Activated CD8-positive, alpha-beta memory T cell treated with anti-CD3 and anti-CD28 coated beads for 1 hour (primary cell): ENCODE data around the gene ARX.

Source experiments
- DNase-seq, 2 donors: peaks; one replicate each; pipeline ENCODE4 v3.0.0-alpha.2; 2020; ENCODE audit warnings: low read depth in 1 of 2; ENCODE audit errors: extremely low read depth in 1 of 2

The ARX gene

DNA sequence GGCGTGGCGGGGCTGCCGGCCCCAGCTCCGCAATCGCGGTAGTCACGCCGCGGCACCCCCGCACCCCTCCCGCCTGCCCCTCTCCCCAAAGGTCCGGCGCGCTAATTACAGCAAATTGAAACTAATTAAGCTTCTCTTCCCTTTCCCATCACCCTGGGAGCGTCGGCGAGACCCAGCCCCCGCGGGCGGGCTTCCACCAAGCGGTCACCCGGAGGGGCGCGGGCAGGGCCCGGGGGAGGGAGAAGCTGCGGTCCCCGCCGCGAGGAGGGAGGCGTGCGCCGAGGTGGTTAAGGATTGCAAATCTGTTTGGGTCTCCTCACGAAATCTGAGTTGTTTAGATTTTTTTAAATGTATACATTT, 13.1 kb downstream of the ARX start:
- no peak for DNase-seq

DNA sequence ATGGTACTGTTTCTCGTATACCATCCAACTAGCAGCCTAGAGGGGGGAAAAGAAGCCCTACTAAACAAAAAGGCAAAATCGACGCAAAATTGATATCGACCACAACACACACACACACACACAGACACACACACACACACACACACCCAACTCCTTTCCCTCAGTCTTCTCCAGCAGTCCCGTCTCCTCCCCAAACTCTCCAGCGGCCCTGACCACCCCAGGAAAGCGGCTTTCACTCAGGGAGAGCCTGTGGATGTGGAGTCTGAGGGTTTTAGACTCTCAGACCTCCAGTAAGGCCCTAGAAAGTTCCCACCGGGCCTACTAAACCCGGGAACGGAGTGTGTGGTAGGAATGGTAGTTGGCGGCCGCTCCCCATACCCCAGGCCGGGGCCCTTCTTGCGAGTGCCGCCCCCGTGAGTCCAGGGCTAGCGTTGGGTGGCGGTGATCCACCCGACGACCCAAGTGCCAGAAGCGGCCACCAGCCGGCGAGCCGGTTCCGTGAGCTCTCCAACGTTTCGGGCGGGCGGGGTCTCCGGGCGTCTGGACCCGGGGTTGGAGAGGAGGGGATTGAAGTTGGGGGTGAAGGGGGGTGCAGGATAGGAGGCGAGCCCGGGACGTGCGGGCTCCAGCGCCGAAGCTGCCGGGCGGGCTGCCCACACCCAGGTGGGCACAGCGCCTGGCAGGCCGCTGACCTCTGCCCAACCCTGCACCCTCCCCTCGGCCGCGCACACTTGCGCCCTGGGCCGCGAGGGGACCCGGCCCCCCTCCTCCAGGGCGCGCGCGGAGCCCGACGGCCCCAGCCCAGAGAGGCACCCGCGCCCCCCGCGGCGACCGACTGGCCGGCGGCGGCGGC, 13.7 kb downstream of the ARX start:
- DNase-seq = no peak

DNA sequence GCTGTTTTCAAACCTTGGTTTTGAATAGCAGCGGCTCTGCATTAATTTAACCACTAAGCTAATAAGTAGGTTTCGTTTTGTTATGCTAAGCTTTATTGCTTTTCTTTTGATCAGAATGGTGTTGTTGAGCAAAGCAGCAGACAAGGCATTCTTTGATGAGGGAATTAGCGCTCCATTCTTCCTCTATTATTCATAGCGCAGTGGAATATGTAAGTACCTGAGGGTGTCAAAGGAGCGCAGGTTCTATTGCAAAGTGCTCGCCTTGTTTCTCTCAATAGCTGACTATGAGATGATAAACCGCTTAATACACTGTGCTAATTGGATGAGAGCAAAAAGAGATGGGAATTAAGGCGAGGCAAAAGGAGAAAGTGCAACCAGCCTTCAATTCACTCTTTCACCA, 16.3 kb downstream of the ARX start:
- no peak for DNase-seq

DNA sequence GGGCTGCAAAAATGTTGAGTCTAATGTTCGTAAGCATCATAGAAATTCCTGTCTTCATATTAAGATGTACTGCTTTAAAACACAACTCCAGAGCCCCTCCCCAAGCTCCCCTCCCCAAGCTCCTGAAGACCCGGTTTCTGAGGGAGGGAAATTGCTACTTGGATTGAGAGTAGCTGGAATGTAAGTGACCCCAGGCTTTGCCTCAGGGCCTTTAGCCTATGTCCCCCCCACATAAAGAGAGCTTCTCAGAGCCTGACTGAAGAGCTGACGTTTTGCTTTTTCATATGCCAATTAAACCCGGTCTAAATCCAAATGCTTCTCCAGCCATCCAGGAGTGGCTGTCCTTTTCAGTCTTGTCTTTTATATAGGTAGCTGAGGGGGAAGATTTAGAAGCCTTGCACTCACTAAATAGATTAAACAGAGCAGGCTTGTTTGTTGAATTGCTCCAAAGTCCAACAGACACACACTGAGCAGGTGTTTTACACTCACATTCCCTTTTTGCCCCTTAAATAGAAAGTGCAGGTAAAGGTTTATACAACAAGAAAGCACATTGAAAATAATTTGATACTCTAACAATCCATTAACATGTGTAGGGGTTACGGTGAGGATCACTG, 19.6 kb downstream of the ARX start:
- no peak for DNase-seq

DNA sequence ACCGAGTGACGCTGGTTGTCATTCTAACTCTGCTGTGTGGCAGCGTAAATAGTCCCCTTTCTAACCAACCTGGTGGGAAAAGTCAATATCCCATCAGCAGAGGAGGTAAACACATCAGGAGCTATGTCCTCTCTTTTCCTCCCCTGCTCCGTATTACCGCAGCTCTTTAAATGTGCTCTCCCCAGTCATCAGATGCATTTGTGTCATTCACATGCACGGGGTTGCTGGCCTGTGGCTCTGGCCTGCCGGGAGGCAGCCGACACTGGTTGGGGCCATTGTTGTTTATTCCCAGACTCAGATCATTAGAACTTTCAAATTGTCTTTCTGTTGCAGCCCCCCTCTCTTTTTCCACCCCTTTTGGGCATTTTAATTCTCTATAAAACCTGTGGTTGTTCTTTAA, 21.9 kb downstream of the ARX start:
- no peak for DNase-seq

DNA sequence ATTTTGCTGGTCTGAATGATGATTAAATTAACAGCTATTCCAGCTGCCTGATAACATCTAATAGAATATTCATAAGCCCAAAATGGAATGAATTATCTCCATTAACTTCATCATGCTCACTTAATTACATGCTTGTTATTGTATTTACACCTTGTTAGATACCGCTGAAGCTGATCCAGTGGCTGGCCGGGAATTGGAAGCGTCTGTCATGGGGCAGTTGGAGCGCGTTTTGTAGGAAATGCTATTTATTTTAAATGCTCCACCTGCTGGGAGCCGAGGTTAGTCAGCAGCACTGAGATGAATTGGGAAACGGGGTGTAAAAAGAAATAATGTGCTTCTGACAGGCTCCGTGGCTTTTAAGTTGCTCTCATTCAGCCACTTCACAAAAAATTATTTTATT, 25.2 kb downstream of the ARX start:
- DNase-seq = no peak

DNA sequence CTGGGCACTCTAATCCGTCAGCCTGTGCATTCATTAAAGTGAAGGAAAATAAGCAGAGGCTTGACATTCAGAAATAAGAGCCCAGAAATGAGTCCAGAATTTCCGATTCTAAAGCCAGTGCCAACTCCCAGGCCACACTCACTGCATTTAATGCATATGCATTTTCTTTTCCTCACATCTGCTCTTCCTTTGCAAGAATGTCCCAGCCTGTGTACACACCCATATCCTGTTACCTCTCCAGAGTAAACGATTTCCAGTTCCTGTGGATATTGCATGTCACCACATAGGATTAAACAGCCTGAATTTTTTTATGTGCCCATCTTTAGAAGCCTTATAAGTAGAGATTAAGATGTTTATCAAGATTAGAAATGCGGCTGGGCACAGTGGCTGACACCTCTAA, 27.5 kb downstream of the ARX start:
- DNase-seq = no peak

DNA sequence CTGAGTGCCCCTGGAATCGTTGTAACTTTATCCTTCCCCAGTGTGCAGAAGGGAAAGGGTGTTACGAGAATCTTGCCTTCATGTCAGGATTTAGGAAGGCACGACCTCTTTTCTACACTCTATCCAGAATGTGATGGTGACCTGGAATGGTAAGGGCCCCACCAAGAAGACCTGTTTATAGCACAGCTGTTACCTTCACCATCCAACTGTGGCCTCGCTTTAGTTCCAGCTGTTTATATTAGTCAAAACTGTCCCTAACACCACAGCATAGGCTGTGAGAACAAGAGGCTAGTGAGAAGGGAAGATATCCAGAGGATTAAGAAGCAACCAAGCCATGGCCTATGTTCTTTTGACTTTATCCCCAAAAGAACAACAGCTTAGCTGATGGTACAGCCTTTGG, 28.0 kb downstream of the ARX start:
- no peak for DNase-seq

DNA sequence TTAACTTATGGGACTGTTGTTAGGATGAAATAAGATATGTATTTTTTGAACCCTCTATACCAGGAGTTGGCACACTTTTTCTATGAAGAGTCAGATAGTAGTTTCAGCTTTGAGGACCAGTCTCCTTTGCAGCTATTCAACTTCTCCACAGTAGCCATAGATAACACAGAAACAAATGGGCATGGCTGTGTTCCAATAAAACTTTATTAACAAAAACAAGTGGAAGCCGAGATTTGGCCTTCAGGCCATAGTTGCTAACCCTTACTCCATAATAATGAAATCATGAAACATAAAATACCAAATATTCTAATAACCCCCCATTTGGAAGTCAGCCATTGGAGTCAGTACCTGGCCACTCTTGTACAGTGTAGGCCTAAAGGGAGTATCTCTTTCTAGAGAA, 30.6 kb downstream of the ARX start:
- no peak for DNase-seq

DNA sequence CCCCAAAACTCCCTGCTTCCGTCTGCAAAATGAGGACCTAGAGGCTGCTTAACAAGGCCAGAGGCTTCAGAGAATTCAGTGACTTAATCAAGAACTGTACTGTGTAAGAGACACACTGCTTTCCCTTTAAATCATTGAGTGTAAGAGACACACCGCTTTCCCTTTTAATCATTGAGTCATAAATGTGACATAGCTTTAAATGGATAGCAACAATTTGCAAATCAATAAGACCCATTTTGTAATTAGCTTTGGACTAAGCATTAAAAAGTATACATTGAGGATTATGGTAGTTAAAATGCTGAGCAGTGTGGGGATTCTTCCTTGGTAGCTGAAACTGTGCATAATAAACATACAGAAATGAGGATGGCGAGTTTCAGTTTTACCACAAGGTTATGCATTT, 31.8 kb downstream of the ARX start:
- DNase-seq = no peak

DNA sequence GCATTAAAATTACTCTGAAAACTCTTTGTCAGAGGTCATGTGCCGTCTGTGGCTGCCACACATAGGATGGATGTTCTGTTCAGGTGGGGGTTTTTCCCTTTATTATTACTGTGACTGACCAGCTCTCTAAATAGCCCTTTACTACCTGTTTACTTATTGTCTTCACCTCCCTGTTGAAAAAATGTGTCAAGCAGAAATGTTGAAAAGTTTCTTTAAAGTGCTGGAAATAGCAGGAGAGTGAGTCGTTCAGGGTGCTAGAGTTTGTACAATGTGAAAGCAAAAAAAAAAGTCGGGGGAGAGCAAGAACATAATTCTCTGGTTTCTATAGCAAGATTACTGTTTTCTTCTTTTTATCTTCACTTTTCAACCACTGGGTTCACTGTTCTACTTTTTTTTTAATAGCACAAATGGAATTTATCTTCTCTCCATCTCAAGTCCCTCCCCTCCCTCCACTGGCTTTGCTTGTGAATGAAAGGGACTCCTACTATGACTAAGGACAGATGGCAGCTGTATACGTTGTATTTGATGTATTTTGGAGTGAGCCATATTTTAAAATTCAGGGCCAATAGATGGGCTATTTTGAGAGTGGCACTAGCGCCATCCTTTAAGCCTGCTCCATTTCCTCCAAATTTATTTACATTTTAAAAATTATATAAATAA, 33.3 kb downstream of the ARX start:
- no peak for DNase-seq

DNA sequence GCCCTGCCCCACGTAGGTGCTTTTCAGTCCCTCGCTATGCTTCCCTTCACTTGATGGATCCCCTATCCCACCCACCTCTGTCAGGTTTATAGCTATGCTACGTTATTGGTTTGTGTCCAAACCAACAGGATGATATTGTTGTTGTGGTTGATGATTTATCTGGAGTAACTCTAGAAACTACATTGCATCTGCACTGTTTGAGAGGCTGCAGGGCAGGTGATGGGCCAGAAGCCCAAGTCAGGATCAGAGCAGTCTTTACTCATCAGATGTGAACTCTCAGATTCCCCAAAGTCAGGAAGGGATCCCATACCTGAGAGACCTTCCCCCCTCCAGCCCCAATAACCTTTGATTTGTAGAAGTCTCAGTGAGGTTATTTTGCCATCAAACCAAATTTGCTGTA, 34.7 kb downstream of the ARX start:
- DNase-seq = no peak

DNA sequence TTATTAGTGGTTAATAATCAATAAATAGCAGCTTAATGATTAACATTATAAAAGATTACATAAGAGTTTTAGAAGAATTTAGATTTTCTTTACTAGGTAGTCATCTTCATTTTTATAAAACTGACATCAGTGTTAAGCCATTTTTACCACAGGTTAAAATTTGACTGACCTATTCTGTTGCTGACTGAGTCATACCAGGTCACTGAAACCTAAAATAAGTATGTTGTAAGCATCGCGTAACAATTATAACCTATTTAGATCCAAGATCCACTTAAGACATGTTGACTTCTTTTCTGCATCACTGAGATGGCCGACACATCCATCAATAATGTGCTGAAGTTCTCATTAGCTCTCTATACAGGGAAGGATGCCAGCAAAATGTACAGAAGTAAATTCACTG, 36.7 kb downstream of the ARX start:
- DNase-seq = no peak

DNA sequence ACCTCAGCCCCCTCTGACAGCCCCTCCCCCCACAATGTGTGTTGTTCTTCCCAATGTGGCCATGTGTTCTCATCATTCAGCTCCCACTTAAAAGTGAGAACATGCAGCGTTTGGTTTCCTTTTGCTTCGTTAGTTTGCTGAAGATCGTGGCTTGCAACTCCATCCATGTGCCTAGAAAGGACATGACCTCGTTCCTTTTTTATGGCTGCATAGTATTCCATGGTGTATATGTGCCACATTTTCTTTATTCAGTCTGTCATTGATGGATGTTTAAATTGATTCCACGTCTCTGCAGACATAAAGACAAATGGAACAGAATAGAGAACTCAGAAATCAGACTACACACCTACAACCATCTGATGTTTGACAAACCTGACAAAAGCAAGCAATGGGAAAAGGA, 46.0 kb downstream of the ARX start:
- no peak for DNase-seq

DNA sequence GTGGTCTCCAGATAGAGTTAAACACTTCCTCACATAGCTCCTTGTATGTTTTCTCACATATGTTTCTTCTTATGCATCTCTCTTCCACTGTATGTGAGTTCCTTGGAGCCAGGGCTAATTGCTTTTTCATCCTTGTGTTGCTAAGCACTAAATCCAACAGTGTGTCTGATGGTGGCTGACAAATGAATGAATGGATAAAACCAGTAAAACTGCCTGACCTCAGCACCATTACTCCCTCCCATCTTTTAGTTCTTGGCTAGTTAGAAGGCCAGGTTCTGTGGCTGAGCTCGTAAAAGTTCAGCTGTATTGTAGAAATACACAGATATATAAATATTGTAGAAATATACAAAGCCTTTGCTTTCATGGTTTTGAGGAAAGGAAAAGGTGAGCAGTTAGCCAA, 50.4 kb downstream of the ARX start:
- no peak for DNase-seq

DNA sequence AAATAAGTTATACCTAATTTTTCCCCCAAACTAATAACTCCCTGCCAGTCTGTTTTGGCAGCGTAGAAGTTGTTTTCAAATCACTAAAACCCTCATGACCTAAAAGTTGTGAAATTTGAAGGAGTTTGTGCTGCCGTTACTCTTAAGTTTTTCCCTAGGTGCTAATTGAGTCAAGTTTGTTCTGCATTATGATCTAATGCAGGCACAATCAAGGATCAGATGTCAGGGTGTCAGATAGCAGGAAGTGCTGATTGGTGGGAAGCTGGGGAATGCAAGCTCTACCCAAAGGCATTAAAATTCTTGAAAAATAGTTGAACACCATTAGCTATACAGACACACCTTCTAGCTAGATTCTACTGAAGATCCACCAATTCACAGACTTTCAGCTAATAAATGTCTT, 51.9 kb downstream of the ARX start:
- DNase-seq = no peak

DNA sequence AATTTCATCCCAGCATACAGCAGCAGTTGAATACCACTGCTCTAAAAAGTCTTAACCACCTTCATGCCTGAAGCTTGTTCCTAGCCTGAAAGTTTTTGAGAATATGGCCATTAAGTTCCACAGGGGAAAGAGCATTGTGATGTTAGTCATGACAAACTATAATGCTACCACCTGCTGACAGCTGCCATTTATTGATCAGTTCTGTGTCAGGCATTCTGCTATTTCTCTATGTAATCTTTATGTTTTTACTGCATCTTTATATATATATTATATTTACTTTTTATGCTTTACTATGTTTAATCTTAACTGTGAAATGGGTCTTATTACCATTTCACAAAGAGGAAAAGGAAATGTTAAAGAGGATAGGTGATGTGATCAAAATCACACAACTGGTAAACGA, 54.0 kb downstream of the ARX start:
- DNase-seq = no peak

DNA sequence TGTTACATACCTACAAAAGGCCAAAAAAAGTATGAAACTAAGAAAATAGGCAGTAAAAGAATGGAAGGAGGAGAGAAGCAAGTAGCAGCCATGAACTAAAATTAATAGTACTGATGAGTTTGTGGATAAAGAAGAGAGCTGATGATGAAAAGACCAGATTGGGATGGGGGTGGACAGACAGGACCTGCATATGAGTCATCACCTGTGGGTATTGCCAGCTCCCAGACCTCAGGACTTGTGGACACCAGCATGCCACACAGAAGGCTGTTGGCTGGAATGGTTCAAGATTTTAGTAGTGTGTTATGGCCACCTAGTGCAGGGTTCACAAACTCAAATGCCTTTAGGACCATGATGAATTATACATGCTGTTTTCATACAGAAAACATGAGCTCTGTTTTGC, 58.9 kb downstream of the ARX start:
- no peak for DNase-seq

DNA sequence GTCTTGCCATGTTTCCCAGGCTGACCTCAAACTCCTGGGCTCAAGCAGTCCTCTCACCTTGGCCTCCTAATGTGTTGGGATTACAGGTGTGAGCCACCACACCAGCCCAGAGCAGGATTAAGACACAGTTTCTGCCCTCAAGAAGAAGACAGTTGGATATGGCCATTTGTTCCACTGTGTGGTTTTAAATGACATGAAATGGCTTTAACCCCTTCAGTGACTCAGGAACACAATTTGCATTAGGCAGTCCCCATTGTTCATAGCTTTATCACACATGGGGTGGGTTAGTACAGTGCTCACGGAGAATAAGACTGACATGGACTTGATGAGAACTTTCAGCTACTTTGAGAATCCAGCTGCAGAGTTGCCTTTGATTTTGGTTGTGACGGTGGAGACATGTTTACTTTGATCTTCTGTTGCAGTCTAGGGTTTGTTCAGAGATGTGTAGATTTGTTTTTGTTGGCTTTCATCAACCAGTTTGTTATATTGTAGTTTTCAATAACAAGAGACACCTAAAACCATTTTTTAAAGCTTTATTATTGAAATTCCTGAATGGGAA, 60.3 kb downstream of the ARX start:
- no peak for DNase-seq

DNA sequence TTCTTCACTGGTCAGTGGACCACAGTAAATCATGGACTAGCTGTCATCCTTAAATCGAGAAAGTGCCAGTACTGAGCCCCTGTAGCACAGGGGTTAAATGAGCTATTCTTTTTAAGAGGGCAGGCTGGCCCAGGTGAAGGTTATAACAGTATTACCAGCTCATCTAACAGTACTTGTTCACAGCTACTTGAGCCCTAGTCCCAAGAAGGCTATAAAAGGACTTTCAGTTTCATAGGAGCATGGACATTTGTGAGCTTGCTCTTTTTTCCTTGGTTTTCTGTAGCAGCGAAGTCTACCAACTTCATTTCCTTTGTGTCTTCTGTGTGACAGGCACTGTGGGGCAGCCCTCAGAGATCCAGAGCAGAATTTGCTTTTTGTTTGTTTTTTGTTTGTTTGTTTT, 61.0 kb downstream of the ARX start:
- DNase-seq = no peak
